Amniotic stem cell (primary cell): Measurements from ENCODE around the gene ARRB1.

Experiments used
- DNase-seq: peaks from one replicate; lab custom pipeline; 2025; lab: John Stamatoyannopoulos, UW

The ARRB1 gene

GRCh38 chr11:75249704-75250103 lies 101.8 kb downstream of the ARRB1 start:
- DNase-seq = no peak

DNA sequence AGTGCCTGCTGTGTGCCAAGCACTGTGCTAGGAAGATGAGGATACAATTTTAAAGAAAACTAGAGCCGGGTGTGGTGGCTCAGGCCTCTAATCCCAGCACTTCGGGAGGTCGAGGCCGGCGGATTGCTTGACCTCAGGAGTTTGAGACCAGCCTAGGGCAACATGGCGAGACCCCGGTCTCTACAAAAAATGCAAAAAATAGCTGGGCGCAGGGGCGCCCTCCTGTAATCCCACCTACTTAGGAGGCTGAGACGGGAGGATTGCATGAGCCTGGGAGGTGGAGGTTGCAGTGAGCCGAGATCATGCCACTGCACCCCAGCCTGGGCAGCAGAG lies 102.6 kb downstream of the ARRB1 start:
- DNase-seq = no peak

DNA sequence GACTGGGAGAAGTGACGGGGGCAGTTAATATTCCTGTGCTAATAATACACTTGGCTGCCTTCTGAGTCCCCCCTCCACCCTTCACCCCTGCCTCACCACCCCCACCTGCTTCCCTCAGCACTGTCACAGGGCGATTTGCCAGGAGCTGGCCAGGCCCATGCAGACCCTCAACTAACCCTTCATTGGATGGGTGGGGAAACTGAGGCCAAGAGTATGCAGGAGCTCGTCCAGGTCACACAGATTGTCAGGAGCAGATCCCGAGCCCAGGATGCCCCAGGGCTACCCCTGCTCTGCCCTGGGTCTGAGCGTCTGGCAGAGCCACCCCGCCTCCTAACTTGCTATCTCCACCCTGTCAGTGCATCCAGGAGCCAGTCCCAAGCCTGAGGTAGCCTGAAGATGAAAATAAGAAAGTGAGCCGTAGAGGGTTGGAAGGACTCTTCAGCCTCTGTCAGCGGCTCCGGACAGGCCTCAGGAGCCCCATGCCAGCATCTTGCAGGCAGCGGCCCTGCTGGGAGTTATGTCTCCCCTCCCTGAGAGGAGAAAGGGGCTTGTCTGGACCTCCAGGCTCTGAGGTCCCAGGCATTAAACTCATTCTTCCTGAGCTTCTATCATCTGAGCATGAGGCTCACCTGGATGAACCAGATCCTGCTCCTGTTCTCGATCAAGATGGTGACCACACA lies 104.7 kb downstream of the ARRB1 start:
- DNase-seq = no peak

- no peak for DNase-seq
Observed at GRCh38 chr11:75246006-75246670, 105.3 kb downstream of the ARRB1 start.

DNA sequence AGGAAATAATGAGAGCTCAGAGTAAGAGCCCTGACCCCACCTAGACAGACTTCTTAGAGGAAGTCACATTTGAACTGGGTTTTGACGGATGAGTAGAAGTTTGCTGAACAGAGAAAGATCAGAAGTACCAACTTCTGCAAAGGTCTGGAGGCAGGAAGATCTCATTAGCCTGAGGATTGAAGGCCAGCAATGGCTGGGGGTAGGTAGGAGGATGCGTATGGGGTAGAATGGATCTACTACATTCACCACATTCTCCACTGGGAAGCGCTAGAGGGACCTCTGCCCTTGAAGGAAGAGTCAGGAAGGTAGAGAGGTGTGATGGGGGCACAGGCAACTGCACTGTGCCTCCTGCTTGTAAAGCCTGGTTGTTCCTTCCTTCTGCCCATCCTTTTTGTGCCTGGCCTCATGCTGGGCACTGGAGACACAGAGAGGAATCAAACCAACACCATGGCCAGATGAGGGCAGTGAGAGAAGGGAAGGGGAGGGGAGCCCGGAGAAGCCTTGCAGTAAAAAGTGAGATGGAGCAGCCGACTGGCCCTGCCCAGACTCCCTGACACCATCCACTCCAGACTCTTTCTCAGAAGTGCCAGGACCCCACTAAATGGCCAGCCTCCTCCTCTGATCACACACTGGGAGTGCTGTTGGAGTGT lies 106.0 kb downstream of the ARRB1 start:
- DNase-seq = no peak

DNA sequence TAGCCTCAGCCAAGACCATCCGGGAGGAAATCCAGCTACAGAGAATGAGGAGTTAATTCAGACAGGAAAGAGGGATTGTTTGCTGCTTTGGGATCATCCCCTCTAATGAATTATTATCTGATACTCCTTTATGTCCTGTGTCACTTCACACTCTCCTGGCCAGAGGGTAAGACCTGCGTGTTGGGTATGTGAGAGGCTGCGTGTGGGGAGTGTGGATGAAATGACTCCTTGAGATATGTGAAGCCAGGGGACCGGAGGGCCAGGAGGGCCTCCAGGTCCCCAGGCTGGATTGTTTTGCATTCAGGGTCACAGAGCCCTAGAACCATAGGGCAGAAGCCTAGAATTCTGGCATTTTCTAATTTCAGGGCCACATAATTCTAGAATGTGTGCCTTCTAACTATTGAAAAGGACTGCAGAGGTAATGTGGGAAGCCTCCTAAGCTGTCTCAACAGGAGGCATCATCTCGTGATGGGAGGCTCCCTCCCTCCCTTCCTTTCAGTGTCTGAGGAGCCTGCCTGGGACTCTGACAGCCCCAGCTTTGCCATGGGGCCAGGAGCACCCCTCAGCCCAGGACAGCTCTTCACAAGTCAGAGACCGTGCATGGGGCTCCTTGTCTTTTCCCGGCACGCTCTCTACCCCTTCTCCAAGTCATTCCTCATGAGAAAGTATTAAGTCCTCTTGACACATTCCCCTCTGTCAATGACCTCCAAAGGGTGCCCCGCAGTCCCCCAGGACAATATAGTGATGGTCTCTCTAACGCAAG lies 107.2 kb downstream of the ARRB1 start:
- no peak for DNase-seq

DNA sequence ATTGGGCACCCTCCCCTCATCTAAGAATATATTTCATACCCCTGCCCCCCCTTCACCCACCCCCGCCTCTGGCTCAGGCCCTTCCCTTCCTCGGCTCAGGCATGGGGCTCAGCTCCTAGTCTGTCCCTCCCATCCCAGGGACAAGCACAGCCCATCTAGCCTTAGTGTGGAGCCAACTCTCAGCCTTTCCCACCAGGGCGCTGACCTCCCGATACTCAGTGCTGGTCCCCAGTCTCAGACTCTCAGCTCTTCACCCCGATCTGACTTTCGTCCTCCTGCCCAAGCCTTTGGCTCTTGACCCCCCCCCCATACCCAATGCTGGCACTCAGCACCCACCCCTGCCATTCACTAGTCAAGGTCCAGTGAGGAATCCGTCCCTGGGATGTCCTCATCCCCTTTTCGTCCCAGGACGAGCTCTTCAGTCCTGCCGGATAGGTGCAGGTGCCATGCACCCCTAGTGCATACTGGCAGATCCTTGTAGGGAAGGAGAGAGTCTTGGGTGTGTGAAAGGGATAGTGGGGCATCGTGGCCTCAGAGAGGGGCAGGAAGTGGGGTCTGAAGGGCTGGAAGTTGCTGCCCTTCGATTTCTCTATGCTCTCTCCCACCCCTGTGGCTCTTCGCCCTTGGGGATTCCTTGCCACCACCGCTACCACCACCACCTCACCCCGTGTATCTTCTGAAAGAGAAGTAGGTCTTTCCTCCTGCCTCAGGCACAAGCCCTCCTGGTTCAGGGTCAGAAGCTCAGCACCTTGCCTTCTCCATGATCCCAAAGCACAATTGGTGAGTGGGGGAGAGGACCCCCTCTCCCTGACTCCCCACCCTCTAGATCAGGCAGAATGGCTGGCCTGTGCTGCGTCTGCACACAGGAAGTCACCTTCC lies 108.5 kb downstream of the ARRB1 start:
- no peak for DNase-seq

- no peak for DNase-seq
Observed at GRCh38 chr11:75241906-75242644, 109.4 kb downstream of the ARRB1 start.

GRCh38 chr11:75241036-75241905 lies 110.2 kb downstream of the ARRB1 start:
- peak; percentile 64 for DNase-seq

GRCh38 chr11:75240311-75241035 lies 111.0 kb downstream of the ARRB1 start, which contains the start of gene TPBGL:
TPBGL (plus strand) TSS chr11:75240774; CDS start chr11:75241050, 276 bp downstream.
- no peak for DNase-seq

- no peak for DNase-seq
Observed at GRCh38 chr11:75239531-75240290, 111.8 kb downstream of the ARRB1 start.

- DNase-seq = no peak
Observed at GRCh38 chr11:75238595-75239440, 112.6 kb downstream of the ARRB1 start.

DNA sequence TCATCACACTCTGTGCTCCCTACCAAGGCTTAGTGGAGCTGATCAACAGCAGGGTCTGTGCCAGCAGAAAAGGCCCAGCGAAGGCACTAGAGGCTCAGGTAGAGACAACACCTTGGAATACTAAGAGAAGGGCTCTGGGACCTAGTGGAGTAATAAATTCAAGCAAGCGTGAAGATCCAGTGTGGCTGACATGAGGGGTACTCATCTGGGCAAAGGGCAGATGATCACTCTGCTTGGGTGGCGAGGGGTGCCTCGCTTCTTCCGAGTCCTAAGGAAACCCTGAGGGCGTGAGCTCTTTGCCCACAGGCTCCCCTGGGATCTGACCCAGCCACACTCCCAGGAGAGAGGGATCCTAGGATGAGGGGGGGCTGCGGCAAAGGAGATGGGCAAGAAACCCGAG lies 114.4 kb downstream of the ARRB1 start:
- DNase-seq = no peak

GRCh38 chr11:75236062-75236461 lies 115.4 kb downstream of the ARRB1 start:
- no peak for DNase-seq

DNA sequence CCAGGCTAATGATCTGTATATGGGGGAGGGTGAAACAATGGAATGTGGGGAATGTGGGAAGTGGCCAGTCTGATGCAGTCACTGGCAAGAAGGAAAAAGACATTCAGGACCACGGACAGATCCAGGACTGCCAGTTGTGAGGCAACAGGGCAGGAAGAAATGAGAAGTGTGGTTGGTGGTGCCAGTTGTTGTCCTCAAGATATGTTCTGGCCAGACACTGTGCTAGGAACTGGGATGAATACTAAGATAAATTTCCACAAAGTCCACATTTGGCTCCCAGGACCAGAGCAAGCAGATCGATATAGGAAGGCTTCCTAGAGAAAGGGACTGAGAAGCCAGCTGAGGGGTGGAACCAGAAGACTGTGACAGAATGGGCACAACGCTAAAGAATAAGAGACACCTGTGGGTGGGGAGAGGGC lies 117.7 kb downstream of the ARRB1 start:
- peak; percentile 35 for DNase-seq

- no peak for DNase-seq
Observed at GRCh38 chr11:75230621-75231020, 120.8 kb downstream of the ARRB1 start.

GRCh38 chr11:75229466-75229865 lies 122.0 kb downstream of the ARRB1 start:
- no peak for DNase-seq
